WTC11 (cell line): ENCODE data around the gene CABLES1. TPM values are rescaled to one million over a fixed set of nuclear protein-coding genes. Genes with fewer than 3 reads are reported as not detected.

Experiments
- ATAC-seq: fragments of 200-7000 bp; cut with Tn5 transposase; 2 replicates; pipeline ENCODE4 v1.10.0; 2021; ENCODE audit warnings: mild to moderate bottlenecking, moderate library complexity
- CTCF ChIA-PET: fragments of 300-600 bp; sonication (Branson Sonifier 250); formaldehyde crosslinking; loops from one replicate; lab custom pipeline; 2021; ENCODE audit warnings: antibody characterized with exemption; lab: Charles Lee
- POLR2A ChIA-PET: fragments of 350-600 bp; sonication (Branson Sonifier 250); formaldehyde crosslinking; loops from one replicate; lab custom pipeline; 2021; ENCODE audit warnings: antibody characterized with exemption; lab: Charles Lee
- DNase-seq: peaks from one replicate; pipeline ENCODE4 v3.0.0; 2021; ENCODE audit warnings: low spot score
- H3K27ac Mint-ChIP-seq: 2 replicates; pipeline ENCODE4 v1.8.0; 2021; ENCODE audit warnings: mixed read lengths
- H3K27me3 Mint-ChIP-seq: 2 replicates; pipeline ENCODE4 v1.8.0; 2021; ENCODE audit warnings: low read depth, mild to moderate bottlenecking, moderate library complexity, mixed read lengths
- H3K36me3 Mint-ChIP-seq: 2 replicates; pipeline ENCODE4 v1.8.0; 2021; ENCODE audit warnings: mixed read lengths
- H3K4me1 Mint-ChIP-seq: 2 replicates; pipeline ENCODE4 v1.8.0; 2022; ENCODE audit warnings: mixed read lengths
- H3K4me3 Mint-ChIP-seq: 2 replicates; pipeline ENCODE4 v1.8.0; 2021; ENCODE audit warnings: mild to moderate bottlenecking, moderate library complexity, mixed read lengths
- H3K9me3 Mint-ChIP-seq: 2 replicates; pipeline ENCODE4 v1.8.0; 2021; ENCODE audit warnings: mixed read lengths
- AR ChIP-seq: fragments of 250-450 bp; sonication (Bioruptor Pico); IDR thresholded peaks from 2 replicates; pipeline ENCODE4 v1.9.0; 2021; ENCODE audit warnings: mild to moderate bottlenecking
- CREB1 ChIP-seq: sonication (generic); formaldehyde crosslinking; IDR thresholded peaks from 2 replicates; pipeline ENCODE4 v1.8.0; 2023; ENCODE audit warnings: mild to moderate bottlenecking, missing genetic modification reagents
- FOXJ3 ChIP-seq: sonication (generic); formaldehyde crosslinking; IDR thresholded peaks from 2 replicates; pipeline ENCODE4 v1.9.0; 2021; ENCODE audit warnings: missing genetic modification reagents, mild to moderate bottlenecking, borderline replicate concordance
- IRF2 ChIP-seq: sonication (generic); formaldehyde crosslinking; IDR thresholded peaks from 2 replicates; pipeline ENCODE4 v1.8.0; 2022; ENCODE audit warnings: low read depth, missing genetic modification reagents, borderline replicate concordance
- JAZF1 ChIP-seq: fragments of 250-450 bp; sonication (Bioruptor Pico); IDR thresholded peaks from 2 replicates; pipeline ENCODE4 v1.9.0; 2021; ENCODE audit warnings: moderate library complexity, mild to moderate bottlenecking, inconsistent platforms
- MXD4 ChIP-seq: fragments of 250-450 bp; sonication (Bioruptor Pico); IDR thresholded peaks from 2 replicates; pipeline ENCODE4 v1.8.0; 2021; ENCODE audit warnings: mild to moderate bottlenecking, moderate library complexity, borderline replicate concordance
- MYBL2 ChIP-seq: sonication (generic); formaldehyde crosslinking; IDR thresholded peaks from 2 replicates; pipeline ENCODE4 v1.8.1; 2023; ENCODE audit warnings: mild to moderate bottlenecking, moderate library complexity, missing genetic modification reagents
- OVOL2 ChIP-seq: fragments of 250-450 bp; sonication (Bioruptor Pico); IDR thresholded peaks from 2 replicates; pipeline ENCODE4 v1.9.0; 2021; ENCODE audit warnings: mild to moderate bottlenecking, borderline replicate concordance
- PRDM15 ChIP-seq: sonication (generic); formaldehyde crosslinking; IDR thresholded peaks from 2 replicates; pipeline ENCODE4 v1.8.0; 2022; ENCODE audit warnings: missing genetic modification reagents
- PREB ChIP-seq: sonication (generic); formaldehyde crosslinking; IDR thresholded peaks from 2 replicates; pipeline ENCODE4 v1.8.1; 2022; ENCODE audit warnings: mild to moderate bottlenecking, missing genetic modification reagents, moderate library complexity, borderline replicate concordance
- PRRX2 ChIP-seq: fragments of 250-450 bp; sonication (Bioruptor Pico); IDR thresholded peaks from 2 replicates; pipeline ENCODE4 v1.8.0; 2021; ENCODE audit warnings: mild to moderate bottlenecking
- SMAD3 ChIP-seq: sonication (generic); formaldehyde crosslinking; IDR thresholded peaks from 2 replicates; pipeline ENCODE4 v1.8.0; 2022; ENCODE audit warnings: missing genetic modification reagents, mild to moderate bottlenecking, borderline replicate concordance
- USF1 ChIP-seq: sonication (generic); formaldehyde crosslinking; IDR thresholded peaks from 2 replicates; pipeline ENCODE4 v1.8.0; 2022; ENCODE audit warnings: mild to moderate bottlenecking, missing genetic modification reagents
- USF2 ChIP-seq: sonication (generic); formaldehyde crosslinking; IDR thresholded peaks from 2 replicates; pipeline ENCODE4 v1.8.1; 2023; ENCODE audit warnings: mild to moderate bottlenecking, missing genetic modification reagents, moderate library complexity
- ZNF232 ChIP-seq: sonication (generic); formaldehyde crosslinking; IDR thresholded peaks from 2 replicates; pipeline ENCODE4 v1.8.0; 2022; ENCODE audit warnings: mild to moderate bottlenecking, missing genetic modification reagents
- ZNF281 ChIP-seq: sonication (generic); formaldehyde crosslinking; IDR thresholded peaks from 2 replicates; pipeline ENCODE4 v1.8.0; 2023; ENCODE audit warnings: mild to moderate bottlenecking, missing genetic modification reagents
- ZNF317 ChIP-seq: sonication (generic); formaldehyde crosslinking; IDR thresholded peaks from 2 replicates; pipeline ENCODE4 v1.8.1; 2023; ENCODE audit warnings: low read depth, mild to moderate bottlenecking, moderate library complexity, missing genetic modification reagents, borderline replicate concordance
- ZNF396 ChIP-seq: fragments of 250-450 bp; sonication (Bioruptor Pico); IDR thresholded peaks from 2 replicates; pipeline ENCODE4 v1.8.0; 2021; ENCODE audit warnings: mild to moderate bottlenecking, moderate library complexity, borderline replicate concordance
- ZNF512 ChIP-seq: sonication (generic); formaldehyde crosslinking; IDR thresholded peaks from 2 replicates; pipeline ENCODE4 v1.8.1; 2022; ENCODE audit warnings: missing genetic modification reagents, borderline replicate concordance
- total RNA-seq: library from RNA; stranded (reverse); gene quantifications from 3 replicates; pipeline ENCODE4 v1.2.3, GENCODE V29; 2021

CABLES1 gene
- total RNA-seq, 1 experiment from 2014 or later: 17.0 TPM

- TF ChIP-seq PREB (CRISPR knock-in tag) (no peak), CREB1 (no peak), USF2 (CRISPR knock-in tag) (no peak), PRDM15 (CRISPR knock-in tag) (no peak), MXD4 (no peak), USF1 (CRISPR knock-in tag) (no peak), ZNF281 (CRISPR knock-in tag) (no peak)
Measured at GRCh38 chr18:23101861-23102432, 33.3 kb upstream of the CABLES1 start (continued).

- Mint-ChIP-seq H3K36me3 (no peaks in the 10 kb centered on the region), H3K27me3 (no peaks in the 10 kb centered on the region), H3K4me1 (peaks cover 11% of the 10 kb centered on the region; the same call in 1 of the 2 replicates), H3K4me3 (no peak overlapping the region), H3K27ac (no peak overlapping the region), H3K9me3 (no peaks in the 10 kb centered on the region)
- ChIA-PET POLR2A (no interaction called here), CTCF (interaction anchor here (1.2 to 1.8 kb wide), 2 partner anchors 12 to 105 kb away, joined by 3 to 5 read pairs; no protein-coding TSS in a partner anchor)
- ATAC-seq: no peak
- DNase-seq: no peak
- no peak for TF ChIP-seq IRF2
- no peak for TF ChIP-seq CREB1
- TF ChIP-seq OVOL2 (CRISPR knock-in tag): no peak
- no peak for TF ChIP-seq SMAD3 (CRISPR knock-in tag)
- no peak for TF ChIP-seq PRRX2
- TF ChIP-seq MYBL2 (CRISPR knock-in tag): no peak
- no peak for TF ChIP-seq ZNF317 (CRISPR knock-in tag)
- TF ChIP-seq ZNF512: no peak
- TF ChIP-seq FOXJ3 (CRISPR knock-in tag): no peak
- TF ChIP-seq PREB (CRISPR knock-in tag): no peak
- TF ChIP-seq ZNF396: no peak
- TF ChIP-seq AR: no peak
- TF ChIP-seq ZNF232 (CRISPR knock-in tag): no peak
- TF ChIP-seq JAZF1: no peak
Measured at GRCh38 chr18:23102493-23103261, 32.6 kb upstream of the CABLES1 start.
